BJ (cell line): ENCODE data around the gene MAML2. TPM values are rescaled to one million over a fixed set of nuclear protein-coding genes. Genes with fewer than 3 reads are reported as not detected.

Experiments used
- CTCF ChIA-PET: fragments of 350-600 bp; formaldehyde crosslinking; extraction: SDS; loops from one replicate; lab custom pipeline; 2021; ENCODE audit warnings: antibody characterized with exemption, inconsistent platforms; lab: Yijun Ruan, JAX
- POLR2A ChIA-PET: fragments of 300-600 bp; sonication (Branson Sonifier 250); formaldehyde crosslinking; extraction: SDS; loops from one replicate; lab custom pipeline; 2021; ENCODE audit warnings: antibody characterized with exemption; lab: Charles Lee
- DNase-seq: peaks from one replicate; pipeline ENCODE4 v3.0.0-alpha.2; 2011; ENCODE audit warnings: low read depth
- H3K27me3 ChIP-seq: 2 replicates; pipeline ENCODE4 v1.6.0; 2011; ENCODE audit warnings: low read length; ENCODE audit not compliant: control insufficient read depth, insufficient read depth
- H3K36me3 ChIP-seq: 2 replicates; pipeline ENCODE4 v1.5.1; 2011; ENCODE audit warnings: low read length; ENCODE audit not compliant: control insufficient read depth, insufficient read depth
- H3K4me3 ChIP-seq: 2 replicates; pipeline ENCODE4 v1.5.1; 2011; ENCODE audit warnings: low read depth, mild to moderate bottlenecking, control low read depth, low read length
- CTCF ChIP-seq: IDR thresholded peaks from 2 replicates; pipeline ENCODE4 v1.5.1; 2011; ENCODE audit warnings: low read depth, mild to moderate bottlenecking, control low read depth, inconsistent platforms, low read length, moderate library complexity; ENCODE audit not compliant: insufficient read depth
- polyA plus RNA-seq: library from polyadenylated mRNA; depleted of rRNA; stranded (reverse); fragments of >200 nt; gene quantifications from 2 replicates; pipeline ENCODE4 v1.2.3, GENCODE V29; 2011

Gene MAML2
- polyA plus RNA-seq, 1 experiment: 22.0 TPM

DNA sequence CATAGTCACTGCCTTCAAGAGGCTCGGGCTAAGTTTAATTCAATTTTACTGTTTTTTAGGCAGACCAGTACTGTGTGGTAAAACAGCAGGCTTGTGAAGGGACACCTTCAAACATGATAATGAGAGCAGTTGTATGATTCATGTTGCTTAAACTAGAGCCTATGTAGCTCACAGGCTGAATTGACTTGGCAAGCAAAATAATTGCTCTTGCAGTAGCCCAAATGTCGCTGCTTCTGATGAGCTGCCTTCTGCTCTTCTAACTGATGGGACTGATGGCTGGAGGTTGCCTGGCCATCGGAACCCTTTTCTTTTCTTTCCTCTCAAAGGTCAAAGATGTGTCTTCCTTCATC, 137.6 kb downstream of the MAML2 start:
- POLR2A ChIA-PET: no interaction called here

GRCh38 chr11:96204721-96205459, 138.1 kb downstream of the MAML2 start:
- no peak for DNase-seq
- CTCF ChIA-PET: interaction anchor here (1.0 kb wide), 1 partner anchor 34 kb away, joined by 3 read pairs; no protein-coding TSS in a partner anchor
- Histone ChIP-seq H3K27me3 (no peaks in the 10 kb centered on the region), H3K4me3 (no peak overlapping the region), H3K36me3 (no peaks in the 10 kb centered on the region; the same call in none of the 2 replicates)
- POLR2A ChIA-PET: no interaction called here
- TF ChIP-seq CTCF: no peak

More for the DNA sequence above, 137.6 kb downstream of the MAML2 start:
- CTCF ChIA-PET: interaction anchor here (0.6 to 1.0 kb wide), 2 partner anchors 34 to 112 kb away, joined by 3 read pairs; no protein-coding TSS in a partner anchor
- no peak for DNase-seq
- Histone ChIP-seq H3K36me3 (no peaks in the 10 kb centered on the region; the same call in none of the 2 replicates), H3K4me3 (no peak overlapping the region), H3K27me3 (no peaks in the 10 kb centered on the region)
- TF ChIP-seq CTCF: no peak

GRCh38 chr11:96204366-96204659, 138.7 kb downstream of the MAML2 start:
- ChIA-PET POLR2A (no interaction called here), CTCF (no interaction called here)
- no peak for DNase-seq
- no peaks in the 10 kb centered on the region; the same call in none of the 2 replicates for H3K36me3 ChIP-seq
- TF ChIP-seq CTCF: no peak
- no peaks in the 10 kb centered on the region for H3K27me3 ChIP-seq
- no peak overlapping the region for H3K4me3 ChIP-seq

DNA sequence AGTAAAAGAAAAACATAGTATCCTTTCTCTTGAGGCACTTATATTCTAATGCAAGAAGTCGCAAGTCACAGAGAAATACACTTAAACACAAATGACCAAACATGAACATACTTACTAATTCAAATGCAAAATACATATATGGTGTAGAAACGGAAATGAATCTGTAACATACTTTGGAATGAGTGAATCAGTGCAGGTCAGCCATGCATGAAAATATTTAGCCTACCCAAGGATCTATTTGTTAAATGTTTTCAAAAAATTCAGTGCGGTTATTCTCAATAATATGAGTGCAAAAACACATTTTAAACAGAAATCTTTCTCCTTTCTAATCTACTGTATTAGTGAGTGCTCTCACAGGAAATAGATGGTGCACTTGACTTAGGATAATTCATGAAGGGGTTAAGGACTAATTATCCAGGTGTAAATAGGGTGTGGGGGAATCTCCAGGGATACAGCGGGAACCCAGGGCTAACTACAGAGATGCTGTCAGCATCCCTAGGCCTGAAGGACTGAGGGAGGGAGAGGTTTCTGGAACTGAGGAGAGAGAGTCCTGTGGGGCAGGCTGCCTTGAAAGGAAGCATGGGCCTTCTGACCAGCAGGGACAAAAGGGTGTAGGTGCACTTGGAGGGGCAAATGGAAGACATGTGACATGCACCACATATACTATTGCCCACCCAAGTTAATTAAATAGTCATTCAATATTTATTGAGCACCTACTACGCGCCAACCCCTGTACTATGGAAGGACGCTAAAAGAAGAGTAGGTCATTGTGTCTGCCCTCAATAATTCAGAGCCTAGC, 139.2 kb downstream of the MAML2 start:
- no peak for DNase-seq
- ChIA-PET POLR2A (no interaction called here), CTCF (no interaction called here)
- Histone ChIP-seq H3K4me3 (no peak overlapping the region), H3K27me3 (no peaks in the 10 kb centered on the region), H3K36me3 (no peaks in the 10 kb centered on the region; the same call in none of the 2 replicates)
- no peak for TF ChIP-seq CTCF

DNA sequence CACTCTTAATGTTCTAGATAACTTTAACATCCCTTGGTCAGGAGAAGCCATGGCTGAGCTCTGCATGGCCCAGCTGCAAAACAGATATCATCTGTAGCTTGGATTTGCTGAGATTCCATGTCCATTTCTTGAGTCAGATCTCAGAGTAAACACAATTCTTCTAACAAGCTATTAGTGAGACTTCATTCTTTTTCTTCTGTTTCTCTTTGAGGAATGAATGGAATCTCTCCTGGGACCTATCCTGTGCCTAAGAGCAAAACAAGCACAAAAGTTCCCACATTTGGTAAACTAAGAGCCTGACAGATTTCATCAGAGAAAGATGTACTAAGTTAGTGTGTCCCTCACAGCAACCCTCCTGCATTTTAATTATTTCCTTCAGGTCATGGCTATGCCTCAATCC, 142.8 kb downstream of the MAML2 start:
- TF ChIP-seq CTCF: no peak
- Histone ChIP-seq H3K4me3 (no peak overlapping the region), H3K27me3 (no peaks in the 10 kb centered on the region), H3K36me3 (no peaks in the 10 kb centered on the region; the same call in none of the 2 replicates)
- POLR2A ChIA-PET: no interaction called here
- CTCF ChIA-PET: interaction anchor here (1.0 to 1.7 kb wide), 3 partner anchors 38 to 142 kb away, joined by 3 read pairs; no protein-coding TSS in a partner anchor
- DNase-seq: peak; percentile 88
